AG04449 (cell line): ENCODE results near the gene TMEM168.

Experiments
- CTCF ChIA-PET: fragments of 350-600 bp; formaldehyde crosslinking; extraction: SDS; loops from one replicate; lab custom pipeline; 2021; ENCODE audit warnings: antibody characterized with exemption; lab: Yijun Ruan, JAX
- POLR2A ChIA-PET: fragments of 400-600, 350-600 bp; formaldehyde crosslinking; extraction: SDS; loops from one replicate; lab custom pipeline; 2020; ENCODE audit warnings: antibody characterized with exemption, inconsistent platforms; lab: Yijun Ruan, JAX
- DNase-seq: peaks from one replicate; pipeline ENCODE4 v3.0.0-alpha.2; 2010; ENCODE audit warnings: low read depth, low spot score
- H3K4me3 ChIP-seq: 2 replicates; pipeline ENCODE4 v1.5.1; 2011; ENCODE audit warnings: low read depth, mild to moderate bottlenecking, control low read depth, low read length
- CTCF ChIP-seq: IDR thresholded peaks from one replicate; pipeline ENCODE4 v1.5.1; 2011; ENCODE audit warnings: mild to moderate bottlenecking, moderate library complexity, low read length, control low read depth, inconsistent platforms; ENCODE audit not compliant: insufficient read depth; ENCODE audit errors: missing control alignments

TMEM168 gene

GRCh38 chr7:112753298-112753697 is 36.9 kb downstream of the TMEM168 start:
- POLR2A ChIA-PET: no interaction called here
- H3K4me3 ChIP-seq: no peak overlapping the region
- CTCF ChIA-PET: no interaction called here
- TF ChIP-seq CTCF: no peak
- DNase-seq: no peak

- no peak for DNase-seq
- POLR2A ChIA-PET: no interaction called here
- CTCF ChIA-PET: no interaction called here
- no peak overlapping the region for H3K4me3 ChIP-seq
- no peak for TF ChIP-seq CTCF
Measured at GRCh38 chr7:112752576-112752975, 37.6 kb downstream of the TMEM168 start.

GRCh38 chr7:112749775-112750174 is 40.4 kb downstream of the TMEM168 start:
- CTCF ChIA-PET: no interaction called here

GRCh38 chr7:112748381-112748780 is 41.8 kb downstream of the TMEM168 start:
- TF ChIP-seq CTCF: no peak
- H3K4me3 ChIP-seq: no peak overlapping the region
- DNase-seq: no peak
- CTCF ChIA-PET: no interaction called here
- POLR2A ChIA-PET: interaction anchor here (0.9 kb wide), 1 partner anchor 191 kb away, joined by 4 read pairs; a partner anchor contains a TSS

More at GRCh38 chr7:112749775-112750174, 40.4 kb downstream of the TMEM168 start:
- H3K4me3 ChIP-seq: no peak overlapping the region
- no peak for TF ChIP-seq CTCF
- POLR2A ChIA-PET: no interaction called here
- DNase-seq: no peak

- CTCF ChIA-PET: no interaction called here
- POLR2A ChIA-PET: no interaction called here
- no peak for TF ChIP-seq CTCF
- DNase-seq: no peak
- no peak overlapping the region for H3K4me3 ChIP-seq
Measured at GRCh38 chr7:112745635-112746034, 44.6 kb downstream of the TMEM168 start.

GRCh38 chr7:112744818-112745217 is 45.4 kb downstream of the TMEM168 start:
- ChIA-PET POLR2A (no interaction called here), CTCF (no interaction called here)
- DNase-seq: no peak
- no peak overlapping the region for H3K4me3 ChIP-seq
- no peak for TF ChIP-seq CTCF
